Sigmoid colon (tissue), 4 donors: Measurements from ENCODE around the gene KNDC1.

Experiments used
- POLR2AphosphoS5 ChIP-seq, 4 donors: sonication (generic); formaldehyde crosslinking; IDR thresholded peaks; one replicate each; pipeline ENCODE4 v1.6.1; 2017; ENCODE audit warnings: antibody characterized with exemption in 4 of 4
- TF ChIP-seq, protein P1 (sequence below), 4 experiments: fragments of 450-650 bp in 3 of 4; fragments of 200-600 bp in 1 of 4; IDR thresholded peaks; one replicate each; pipeline ENCODE4 v1.5.1; 2016 to 2019; ENCODE audit warnings: antibody characterized with exemption in 4 of 4, mild to moderate bottlenecking in 3 of 4, moderate library complexity in 2 of 4

DNA sequence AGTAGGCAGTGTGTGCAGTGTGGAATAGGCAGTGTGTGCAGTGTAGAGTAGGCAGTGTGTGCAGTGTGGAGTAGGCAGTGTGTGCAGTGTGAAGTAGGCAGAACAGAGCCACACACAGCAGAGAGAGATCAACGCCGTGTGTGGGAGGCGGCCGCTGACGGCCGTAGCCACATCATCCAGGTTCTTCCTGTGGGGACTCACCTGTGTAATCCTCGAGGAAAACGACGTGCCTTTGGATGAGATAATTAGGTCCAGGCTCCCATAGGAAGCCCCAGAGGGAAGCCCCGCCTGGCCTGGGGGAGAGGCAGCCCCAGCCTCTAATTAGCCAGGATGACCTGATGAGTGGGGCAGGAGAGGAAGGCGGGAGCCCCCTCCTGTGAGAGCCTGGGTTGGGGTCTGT, 25.4 kb downstream of the KNDC1 start:
- no peak for TF ChIP-seq POLR2AphosphoS5 (IDR thresholded peaks at IDR 0.05)
- TF ChIP-seq, protein P1, sequence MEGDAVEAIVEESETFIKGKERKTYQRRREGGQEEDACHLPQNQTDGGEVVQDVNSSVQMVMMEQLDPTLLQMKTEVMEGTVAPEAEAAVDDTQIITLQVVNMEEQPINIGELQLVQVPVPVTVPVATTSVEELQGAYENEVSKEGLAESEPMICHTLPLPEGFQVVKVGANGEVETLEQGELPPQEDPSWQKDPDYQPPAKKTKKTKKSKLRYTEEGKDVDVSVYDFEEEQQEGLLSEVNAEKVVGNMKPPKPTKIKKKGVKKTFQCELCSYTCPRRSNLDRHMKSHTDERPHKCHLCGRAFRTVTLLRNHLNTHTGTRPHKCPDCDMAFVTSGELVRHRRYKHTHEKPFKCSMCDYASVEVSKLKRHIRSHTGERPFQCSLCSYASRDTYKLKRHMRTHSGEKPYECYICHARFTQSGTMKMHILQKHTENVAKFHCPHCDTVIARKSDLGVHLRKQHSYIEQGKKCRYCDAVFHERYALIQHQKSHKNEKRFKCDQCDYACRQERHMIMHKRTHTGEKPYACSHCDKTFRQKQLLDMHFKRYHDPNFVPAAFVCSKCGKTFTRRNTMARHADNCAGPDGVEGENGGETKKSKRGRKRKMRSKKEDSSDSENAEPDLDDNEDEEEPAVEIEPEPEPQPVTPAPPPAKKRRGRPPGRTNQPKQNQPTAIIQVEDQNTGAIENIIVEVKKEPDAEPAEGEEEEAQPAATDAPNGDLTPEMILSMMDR (IDR thresholded peaks at IDR 0.05) = no peak
